ENCODE measurements around the gene ZNF667.

The ZNF667 gene

GRCh38 chr19:56393119-56394012, 83.8 kb downstream of the ZNF667 start, which contains the start of gene ZNF582:
Gene ZNF582 (minus strand): TSS chr19:56393534. CDS start chr19:56391752, 1,782 bp downstream.
- in situ Hi-C loops (cut with HindIII; ENCODE audit: low sequenced_read_pairs): no loop called here

Data from DLD1 (cell line).